Renal cortical epithelial cell (primary cell): Measurements from ENCODE around the gene PRKAG2. TPM values are rescaled to one million over a fixed set of nuclear protein-coding genes. Genes with fewer than 3 reads are reported as not detected.
"Not testable (repeated sequence)": the region's sequence is repeated elsewhere in the genome, so short reads cannot be mapped to it uniquely, and the experiment has no call there.

Source experiments
- DNase-seq: peaks from one replicate; pipeline ENCODE4 v3.0.0-alpha.2; 2011; ENCODE audit warnings: low read depth
- total RNA-seq: library from RNA; depleted of rRNA; stranded (reverse); fragments of >200 nt; gene quantifications from 2 replicates; pipeline ENCODE4 v1.2.3, GENCODE V29; 2014

PRKAG2 gene
- total RNA-seq, 1 donor from 2014 or later, result 45.0 TPM

- DNase-seq, result peak; percentile 23
Observed at GRCh38 chr7:151851145-151851751, 25.7 kb downstream of the PRKAG2 start.

- no peak for DNase-seq
Observed at GRCh38 chr7:151850491-151851124, 26.3 kb downstream of the PRKAG2 start.

GRCh38 chr7:151849879-151850260 lies 27.0 kb downstream of the PRKAG2 start:
- DNase-seq, result no peak

- no peak for DNase-seq
Observed at GRCh38 chr7:151849008-151849878, 27.7 kb downstream of the PRKAG2 start.

- no peak for DNase-seq
Observed at GRCh38 chr7:151847681-151848081, 29.2 kb downstream of the PRKAG2 start.

- DNase-seq, result no peak
Observed at GRCh38 chr7:151847136-151847535, 29.8 kb downstream of the PRKAG2 start.

GRCh38 chr7:151845412-151846205 lies 31.3 kb downstream of the PRKAG2 start:
- DNase-seq, result no peak

GRCh38 chr7:151844825-151845200 lies 32.1 kb downstream of the PRKAG2 start:
- no peak for DNase-seq

- DNase-seq, result no peak
Observed at GRCh38 chr7:151844071-151844824, 32.7 kb downstream of the PRKAG2 start.

- DNase-seq, result no peak
Observed at GRCh38 chr7:151843181-151843580, 33.7 kb downstream of the PRKAG2 start.

- DNase-seq, result not testable (repeated sequence)
Observed at GRCh38 chr7:151841395-151842051, 35.4 kb downstream of the PRKAG2 start.

- no peak for DNase-seq
Observed at GRCh38 chr7:151840088-151840910, 36.6 kb downstream of the PRKAG2 start.

GRCh38 chr7:151839451-151839921 lies 37.4 kb downstream of the PRKAG2 start:
- no peak for DNase-seq

GRCh38 chr7:151838861-151839381 lies 38.0 kb downstream of the PRKAG2 start:
- no peak for DNase-seq

GRCh38 chr7:151838072-151838471 lies 38.8 kb downstream of the PRKAG2 start:
- DNase-seq, result no peak

- no peak for DNase-seq
Observed at GRCh38 chr7:151837285-151838042, 39.5 kb downstream of the PRKAG2 start.

GRCh38 chr7:151836927-151837205 lies 40.0 kb downstream of the PRKAG2 start:
- no peak for DNase-seq

- no peak for DNase-seq
Observed at GRCh38 chr7:151836191-151836926, 40.6 kb downstream of the PRKAG2 start.
